ENCODE measurements around the gene MAST1. TPM values are rescaled to one million over a fixed set of nuclear protein-coding genes. Genes with fewer than 3 reads are reported as not detected.

Gene MAST1
- total RNA-seq, 4 donors from 2014 or later, result 0.56 TPM; not detected in 3

DNA sequence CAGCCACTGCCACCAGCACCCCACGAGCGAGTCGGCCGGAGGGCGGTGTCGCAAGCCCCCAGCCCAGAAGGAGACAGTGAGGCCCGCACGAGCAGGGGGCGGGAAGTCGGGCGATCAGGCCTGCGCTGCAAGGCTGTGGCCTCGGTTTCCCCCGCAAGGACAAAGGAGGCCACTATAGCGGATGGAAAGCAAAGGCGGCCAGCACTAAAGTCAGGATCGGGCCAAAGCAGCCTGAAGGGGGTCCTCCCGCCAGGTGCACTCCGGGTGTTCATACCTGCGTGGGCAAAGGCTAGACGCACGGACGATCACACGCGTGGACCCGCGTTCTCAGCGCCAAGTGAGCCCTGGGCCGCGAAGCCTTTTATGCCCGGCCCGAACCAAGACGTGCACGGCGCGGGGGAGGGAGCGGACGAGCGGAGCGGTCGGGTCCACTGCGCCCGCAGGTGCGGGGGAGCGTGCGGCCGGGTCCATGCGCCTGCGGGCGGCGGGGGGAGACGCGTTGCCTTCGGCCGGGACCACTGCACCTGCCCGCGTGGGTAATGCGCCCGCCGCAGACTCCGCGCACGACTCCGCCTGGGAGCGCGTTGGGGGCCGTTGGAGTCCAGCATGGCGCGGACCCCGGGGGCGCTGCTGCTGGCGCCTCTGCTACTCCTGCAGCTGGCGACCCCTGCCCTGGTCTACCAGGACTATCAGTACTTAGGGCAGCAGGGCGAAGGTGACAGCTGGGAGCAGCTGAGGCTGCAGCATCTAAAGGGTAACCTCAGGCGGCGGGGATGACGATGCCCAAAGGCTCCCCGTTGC lies 36.6 kb upstream of the MAST1 start, which contains the start of the genes PRDX2 and THSD8:
TSS of gene PRDX2 (minus strand) at position 335 of the 801 bp plus-strand sequence. CDS start 539 bp downstream, outside the sequence.
TSS of gene THSD8 (plus strand) at position 604 of the 801 bp plus-strand sequence. CDS start at position 607, 3 bp downstream.
- 0 to 1% methylated on average over 15 to 40 of the region's 78 CpGs for WGBS, 2 donors
- no peaks in the 10 kb centered on the region for H3K9me3 ChIP-seq
- peak; percentile 83 to 88 for DNase-seq
- H3K27me3 ChIP-seq, result no peaks in the 10 kb centered on the region
- no peaks in the 10 kb centered on the region for H3K36me3 ChIP-seq
- H3K27ac ChIP-seq, result peak within 1 kb of the TSS; percentile 35 to 56 (median 39)
- peak; percentile 39 to 96 for TF ChIP-seq POLR2A (IDR thresholded peaks at IDR 0.05)
- TF ChIP-seq, protein P1, sequence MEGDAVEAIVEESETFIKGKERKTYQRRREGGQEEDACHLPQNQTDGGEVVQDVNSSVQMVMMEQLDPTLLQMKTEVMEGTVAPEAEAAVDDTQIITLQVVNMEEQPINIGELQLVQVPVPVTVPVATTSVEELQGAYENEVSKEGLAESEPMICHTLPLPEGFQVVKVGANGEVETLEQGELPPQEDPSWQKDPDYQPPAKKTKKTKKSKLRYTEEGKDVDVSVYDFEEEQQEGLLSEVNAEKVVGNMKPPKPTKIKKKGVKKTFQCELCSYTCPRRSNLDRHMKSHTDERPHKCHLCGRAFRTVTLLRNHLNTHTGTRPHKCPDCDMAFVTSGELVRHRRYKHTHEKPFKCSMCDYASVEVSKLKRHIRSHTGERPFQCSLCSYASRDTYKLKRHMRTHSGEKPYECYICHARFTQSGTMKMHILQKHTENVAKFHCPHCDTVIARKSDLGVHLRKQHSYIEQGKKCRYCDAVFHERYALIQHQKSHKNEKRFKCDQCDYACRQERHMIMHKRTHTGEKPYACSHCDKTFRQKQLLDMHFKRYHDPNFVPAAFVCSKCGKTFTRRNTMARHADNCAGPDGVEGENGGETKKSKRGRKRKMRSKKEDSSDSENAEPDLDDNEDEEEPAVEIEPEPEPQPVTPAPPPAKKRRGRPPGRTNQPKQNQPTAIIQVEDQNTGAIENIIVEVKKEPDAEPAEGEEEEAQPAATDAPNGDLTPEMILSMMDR (IDR thresholded peaks at IDR 0.05), result peak in 2 of 6 experiments; percentile 4 to 11
- H3K4me3 ChIP-seq (replicated peaks in 1 of 3), result peak within 1 kb of the TSS; percentile 58 to 97 (median 86)
- H3K4me1 ChIP-seq, result peaks cover 15 to 19% of the 10 kb centered on the region in 2 donors
- intact Hi-C loops (cut with DNase I), result no loop called here

DNA sequence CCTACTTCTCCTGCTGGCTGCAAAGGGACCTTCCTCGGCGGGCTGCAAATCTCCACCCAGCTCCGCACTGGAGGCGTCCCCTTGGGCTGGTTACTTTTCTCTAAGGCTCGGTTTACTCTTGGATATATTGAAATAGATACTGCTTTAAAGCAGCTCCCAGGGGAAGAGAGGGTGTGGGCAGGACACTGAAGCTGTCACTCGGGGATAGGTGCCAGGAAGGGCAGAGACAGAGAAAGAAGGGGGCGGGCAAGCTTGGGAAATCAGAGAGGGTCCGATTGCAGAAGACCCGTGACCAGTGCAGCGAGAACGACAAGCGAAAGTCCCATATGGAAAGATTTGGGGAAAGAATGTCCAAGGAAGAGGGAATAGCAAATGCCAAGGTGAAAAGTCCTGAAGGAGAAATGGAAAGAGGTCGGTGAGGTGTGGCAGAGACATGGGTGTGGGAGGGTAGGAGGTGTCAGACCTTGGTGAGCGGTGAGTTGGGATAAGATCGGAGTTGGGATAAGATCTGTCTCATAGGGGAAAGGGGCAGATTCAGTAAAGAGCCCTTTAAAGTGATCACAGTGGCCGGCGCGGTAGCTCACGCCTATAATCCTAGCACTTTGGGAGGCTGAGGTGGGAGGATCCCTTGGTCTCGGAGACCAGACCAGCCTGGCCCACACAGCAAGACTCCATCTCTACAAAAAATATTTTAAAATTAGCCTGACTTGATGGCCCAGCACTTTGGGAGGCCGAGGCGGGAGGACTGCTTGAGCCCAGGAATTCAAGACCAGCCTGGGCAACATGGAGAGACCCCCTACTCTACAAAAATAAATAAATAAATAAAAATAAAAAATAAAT lies 35.8 kb upstream of the MAST1 start:
- Histone ChIP-seq H3K27ac (no peak overlapping the region), H3K27me3 (no peaks in the 10 kb centered on the region), H3K4me1 (peaks cover 21 to 26% of the 10 kb centered on the region in 2 donors), H3K9me3 (no peaks in the 10 kb centered on the region), H3K36me3 (no peaks in the 10 kb centered on the region), H3K4me3 (replicated peaks in 1 of 3) (peak overlapping the region in 2 of 3 donors; percentile 39 to 58)
- WGBS, 2 donors, result 43 to 50% methylated on average over 21 to 22 of the region's 22 CpGs
- TF ChIP-seq, protein P1 (IDR thresholded peaks at IDR 0.05), result no peak
- no peak for TF ChIP-seq POLR2A (IDR thresholded peaks at IDR 0.05)
- no peak for DNase-seq
- intact Hi-C loops (cut with DNase I), result no loop called here

DNA sequence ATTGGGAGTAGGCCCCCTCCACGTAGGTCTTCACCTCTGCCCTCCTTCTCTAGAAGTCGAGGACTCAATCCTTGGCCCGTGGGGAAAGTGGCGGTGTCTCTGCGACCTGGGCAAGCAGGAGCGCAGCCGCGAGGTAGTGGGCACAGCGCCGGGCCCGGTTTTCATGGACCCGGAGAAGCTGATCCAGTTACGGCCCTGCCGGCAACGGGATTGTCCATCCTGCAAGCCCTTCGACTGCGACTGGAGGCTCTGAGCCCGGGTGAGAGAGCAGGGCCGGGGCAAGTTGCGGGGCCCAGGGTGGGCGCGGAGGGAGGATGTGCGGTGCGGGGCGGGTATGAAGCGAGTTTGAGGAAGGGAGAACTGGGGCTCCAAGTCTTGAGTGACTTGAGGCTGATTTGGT lies 34.3 kb upstream of the MAST1 start:
- H3K4me3 ChIP-seq (replicated peaks in 1 of 3), result no peak overlapping the region
- no peak for DNase-seq
- no peaks in the 10 kb centered on the region for H3K36me3 ChIP-seq
- WGBS, 2 donors, result 95% methylated on average over 26 of the region's 26 CpGs
- H3K4me1 ChIP-seq, result peaks cover 21 to 26% of the 10 kb centered on the region in 2 donors
- no peak for TF ChIP-seq POLR2A (IDR thresholded peaks at IDR 0.05)
- TF ChIP-seq, protein P1 (IDR thresholded peaks at IDR 0.05), result no peak
- H3K27ac ChIP-seq, result no peak overlapping the region
- H3K27me3 ChIP-seq, result no peaks in the 10 kb centered on the region
- intact Hi-C loops (cut with DNase I), result no loop called here
- H3K9me3 ChIP-seq, result no peaks in the 10 kb centered on the region

DNA sequence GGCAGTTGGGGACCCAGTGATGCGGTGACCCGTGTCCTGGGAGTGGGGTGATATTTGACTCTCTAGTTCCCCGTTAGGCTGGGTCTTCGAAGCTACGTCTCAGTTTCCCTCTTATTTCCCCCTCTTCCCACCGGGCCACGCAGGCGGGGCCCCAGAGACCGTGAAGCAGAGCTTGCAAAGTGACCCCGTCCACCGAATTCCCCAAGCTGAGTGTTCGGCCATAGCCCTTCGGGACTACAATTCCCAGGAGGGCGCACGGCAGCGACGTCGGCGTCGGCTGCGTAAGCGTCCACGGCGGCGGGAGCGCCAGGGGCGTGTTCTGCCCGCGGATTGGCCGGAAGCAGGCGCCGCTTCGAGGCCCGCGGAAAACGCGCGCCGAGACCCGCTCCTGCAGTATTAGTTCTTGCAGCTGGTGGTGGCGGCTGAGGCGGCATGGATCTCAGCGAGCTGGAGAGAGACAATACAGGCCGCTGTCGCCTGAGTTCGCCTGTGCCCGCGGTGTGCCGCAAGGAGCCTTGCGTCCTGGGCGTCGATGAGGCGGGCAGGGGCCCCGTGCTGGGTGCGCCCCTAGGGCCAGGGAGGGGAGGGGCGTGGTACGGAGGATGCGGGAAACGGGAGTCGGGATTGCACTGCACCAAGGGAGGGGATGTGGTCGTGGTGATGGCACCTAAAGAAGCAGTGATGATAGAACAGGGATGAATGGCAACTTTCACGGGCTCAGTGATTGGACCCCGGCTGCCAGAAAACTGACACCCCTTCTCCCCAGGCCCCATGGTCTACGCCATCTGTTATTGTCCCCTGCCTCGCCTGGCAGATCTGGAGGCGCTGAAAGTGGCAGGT lies 31.9 kb upstream of the MAST1 start, which contains the start of gene RNASEH2A:
TSS of gene RNASEH2A (plus strand) at position 343 of the 840 bp plus-strand sequence. CDS start at position 433, 90 bp downstream.
- DNase-seq, result peak; percentile 87 to 89
- peaks cover 14 to 17% of the 10 kb centered on the region in 2 donors for H3K4me1 ChIP-seq
- peak within 1 kb of the TSS; percentile 26 to 75 (median 70) for H3K27ac ChIP-seq
- peak in 1 of 2 donors; percentile 35 for TF ChIP-seq POLR2A (IDR thresholded peaks at IDR 0.05)
- TF ChIP-seq, protein P1 (IDR thresholded peaks at IDR 0.05), result no peak
- intact Hi-C loops (cut with DNase I), result no loop called here
- no peaks in the 10 kb centered on the region for H3K36me3 ChIP-seq
- peak within 1 kb of the TSS in 2 of 3 donors; percentile 25 to 63 for H3K4me3 ChIP-seq (replicated peaks in 1 of 3)
- 6% methylated on average over 28 to 37 of the region's 66 CpGs for WGBS, 2 donors
- no peaks in the 10 kb centered on the region for H3K27me3 ChIP-seq
- no peaks in the 10 kb centered on the region for H3K9me3 ChIP-seq

Data from thyroid gland (tissue), 4 donors.